ENCODE results near the gene PRSS36.
"Not testable (repeated sequence)": the region's sequence is repeated elsewhere in the genome, so short reads cannot be mapped to it uniquely, and the experiment has no call there.

PRSS36 gene

GRCh38 chr16:31120129-31120528, 29.7 kb downstream of the PRSS36 start:
- no peak for DNase-seq (ENCODE audit: low spot score)

GRCh38 chr16:31118223-31119155, 31.4 kb downstream of the PRSS36 start:
- DNase-seq (ENCODE audit: low spot score) = no peak

- DNase-seq (ENCODE audit: low spot score) = peak; percentile 97
Observed at GRCh38 chr16:31117384-31118222, 32.3 kb downstream of the PRSS36 start, which contains the start of gene KAT8. KAT8 (plus strand) TSS chr16:31117664; CDS start chr16:31117682, 18 bp downstream.

- DNase-seq (ENCODE audit: low spot score) = no peak
Observed at GRCh38 chr16:31114468-31114867, 35.4 kb downstream of the PRSS36 start.

GRCh38 chr16:31113121-31114120, 36.4 kb downstream of the PRSS36 start:
- no peak for DNase-seq (ENCODE audit: low spot score)

- no peak for DNase-seq (ENCODE audit: low spot score)
Observed at GRCh38 chr16:31112711-31113110, 37.2 kb downstream of the PRSS36 start.

GRCh38 chr16:31111881-31112466, 37.9 kb downstream of the PRSS36 start:
- no peak for DNase-seq (ENCODE audit: low spot score)

- no peak for DNase-seq (ENCODE audit: low spot score)
Observed at GRCh38 chr16:31110106-31111034, 39.5 kb downstream of the PRSS36 start.

- no peak for DNase-seq (ENCODE audit: low spot score)
Observed at GRCh38 chr16:31109622-31110021, 40.2 kb downstream of the PRSS36 start.

- DNase-seq (ENCODE audit: low spot score) = no peak
Observed at GRCh38 chr16:31108794-31109558, 40.9 kb downstream of the PRSS36 start.

GRCh38 chr16:31108035-31108793, 41.7 kb downstream of the PRSS36 start, which contains the start of gene BCKDK:
BCKDK (plus strand) TSS chr16:31108386; CDS start chr16:31109224, 838 bp downstream.
- peak; percentile 85 for DNase-seq (ENCODE audit: low spot score)

GRCh38 chr16:31107465-31107867, 42.4 kb downstream of the PRSS36 start:
- DNase-seq (ENCODE audit: low spot score) = no peak

GRCh38 chr16:31106509-31107464, 43.1 kb downstream of the PRSS36 start:
- DNase-seq (ENCODE audit: low spot score) = no peak

- peak; percentile 82 for DNase-seq (ENCODE audit: low spot score)
Observed at GRCh38 chr16:31105677-31106213, 44.1 kb downstream of the PRSS36 start.

GRCh38 chr16:31100876-31101641, 48.8 kb downstream of the PRSS36 start:
- not testable (repeated sequence) for DNase-seq (ENCODE audit: low spot score)

Measured in HuH-7 (cell line).